ENCODE results near the gene GREB1L.

GRCh38 chr18:21272016-21272579 is 30.1 kb downstream of the GREB1L start:
- TF ChIP-seq POLR2AphosphoS5 (IDR thresholded peaks at IDR 0.05; ENCODE audit: low read depth, low read length) (no peak), FOXP2 (optimal IDR thresholded peaks at IDR 0.05; ENCODE audit: borderline replicate concordance, extremely low read depth, extremely low read length, insufficient read depth) (no peak)

Data from PFSK-1 (cell line).